Tibial artery (tissue), 4 donors: ENCODE data around the gene SCNN1A.

Experiments
- DNase-seq, 2 donors: peaks; one replicate each; pipeline ENCODE4 v3.0.0-alpha.2; 2019
- H3K27ac ChIP-seq, 2 donors: fragments of 200-600 bp; sonication (generic) in 1 of 2; 1 replicate in 1 of 2; 2 replicates in 1 of 2; pipeline ENCODE4 v1.5.1; 2018 to 2019; ENCODE audit warnings: mild to moderate bottlenecking in 1 of 2
- H3K27me3 ChIP-seq, 2 donors: fragments of 200-600 bp; sonication (generic) in 1 of 2; one replicate each; pipeline versions ENCODE4 v1.5.1 to v1.6.0; 2016 to 2019
- H3K36me3 ChIP-seq, 3 donors: fragments of 200-600 bp; sonication (generic) in 2 of 3; one replicate each; pipeline ENCODE4 v1.5.1; 2016 to 2019; ENCODE audit warnings: mild to moderate bottlenecking in 2 of 3
- H3K4me1 ChIP-seq, 4 donors: fragments of 200-600 bp; sonication (generic) in 2 of 4; 1 replicate in 3 of 4; 2 replicates in 1 of 4; pipeline ENCODE4 v1.5.1; 2016 to 2019
- H3K4me3 ChIP-seq, 2 donors: fragments of 200-600 bp; sonication (generic) in 1 of 2; 1 replicate in 1 of 2; 2 replicates in 1 of 2; pipeline ENCODE4 v1.5.1; 2018 to 2019; ENCODE audit warnings: mild to moderate bottlenecking in 2 of 2
- H3K9me3 ChIP-seq, 3 donors: fragments of 200-600 bp; sonication (generic) in 1 of 3; one replicate each; pipeline ENCODE4 v1.5.1; 2016 to 2019
- intact Hi-C: fragments of 100-400 bp; cut with DNase I; formaldehyde crosslinking; loops from one replicate; pipeline ENCODE4 v1.15.0; 2023; ENCODE audit warnings: low total_unique reads
- TF ChIP-seq, protein P1 (sequence below), 2 experiments: fragments of 200-600 bp in 1 of 2; fragments of 450-650 bp in 1 of 2; IDR thresholded peaks; one replicate each; pipeline ENCODE4 v1.5.1; 2017 to 2019; ENCODE audit warnings: antibody characterized with exemption in 2 of 2, mild to moderate bottlenecking in 1 of 2, moderate library complexity in 1 of 2

The SCNN1A gene

DNA sequence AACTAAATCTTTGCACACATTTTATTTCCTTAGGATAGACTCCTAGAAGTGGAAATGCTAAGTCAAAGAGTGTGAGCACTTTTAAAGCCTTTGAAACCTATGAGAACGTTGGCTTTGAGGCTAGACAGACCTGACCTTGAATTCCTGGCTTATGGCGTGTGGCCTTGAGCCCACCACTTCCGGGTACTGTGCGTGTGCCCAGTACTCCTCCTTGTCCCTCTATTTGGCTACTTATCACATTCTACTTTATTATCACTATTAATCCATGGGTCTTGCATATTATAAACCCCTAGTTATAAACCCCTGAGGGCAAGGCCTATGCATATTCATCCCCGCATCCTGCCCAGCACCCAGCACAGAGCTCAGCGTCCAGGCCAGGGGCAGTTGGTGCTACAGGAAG lies 43.4 kb upstream of the SCNN1A start:
- H3K4me3 ChIP-seq, result no peak overlapping the region
- H3K27ac ChIP-seq, result no peak overlapping the region
- intact Hi-C loops, result no loop called here
- peaks cover 0 to 16% (median 5%) of the 10 kb centered on the region in 4 donors for H3K4me1 ChIP-seq
- TF ChIP-seq, protein P1, sequence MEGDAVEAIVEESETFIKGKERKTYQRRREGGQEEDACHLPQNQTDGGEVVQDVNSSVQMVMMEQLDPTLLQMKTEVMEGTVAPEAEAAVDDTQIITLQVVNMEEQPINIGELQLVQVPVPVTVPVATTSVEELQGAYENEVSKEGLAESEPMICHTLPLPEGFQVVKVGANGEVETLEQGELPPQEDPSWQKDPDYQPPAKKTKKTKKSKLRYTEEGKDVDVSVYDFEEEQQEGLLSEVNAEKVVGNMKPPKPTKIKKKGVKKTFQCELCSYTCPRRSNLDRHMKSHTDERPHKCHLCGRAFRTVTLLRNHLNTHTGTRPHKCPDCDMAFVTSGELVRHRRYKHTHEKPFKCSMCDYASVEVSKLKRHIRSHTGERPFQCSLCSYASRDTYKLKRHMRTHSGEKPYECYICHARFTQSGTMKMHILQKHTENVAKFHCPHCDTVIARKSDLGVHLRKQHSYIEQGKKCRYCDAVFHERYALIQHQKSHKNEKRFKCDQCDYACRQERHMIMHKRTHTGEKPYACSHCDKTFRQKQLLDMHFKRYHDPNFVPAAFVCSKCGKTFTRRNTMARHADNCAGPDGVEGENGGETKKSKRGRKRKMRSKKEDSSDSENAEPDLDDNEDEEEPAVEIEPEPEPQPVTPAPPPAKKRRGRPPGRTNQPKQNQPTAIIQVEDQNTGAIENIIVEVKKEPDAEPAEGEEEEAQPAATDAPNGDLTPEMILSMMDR (IDR thresholded peaks at IDR 0.05), result no peak
- DNase-seq, result no peak
- H3K36me3 ChIP-seq, result no peaks in the 10 kb centered on the region
- H3K27me3 ChIP-seq, result no peaks in the 10 kb centered on the region
- H3K9me3 ChIP-seq, result no peaks in the 10 kb centered on the region

DNA sequence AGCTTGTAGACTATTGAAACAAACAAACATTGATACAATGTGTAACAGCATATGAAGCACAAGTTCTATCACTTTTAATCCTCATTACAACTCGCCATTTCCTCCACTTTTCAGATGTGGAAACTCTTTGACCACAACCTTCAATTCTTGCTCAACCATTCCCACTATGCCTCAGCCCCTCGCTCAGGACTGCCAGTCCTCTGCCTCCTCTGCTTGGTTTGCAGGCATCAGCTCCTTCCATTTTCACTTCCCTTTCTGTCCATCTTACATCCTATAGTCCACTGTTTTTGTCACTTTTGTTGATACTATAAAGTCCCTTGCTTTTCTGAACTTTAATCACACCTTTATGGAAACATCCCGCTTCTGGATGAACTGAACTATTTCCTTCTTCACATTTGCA lies 41.2 kb upstream of the SCNN1A start:
- H3K36me3 ChIP-seq, result no peaks in the 10 kb centered on the region
- intact Hi-C loops, result no loop called here
- H3K9me3 ChIP-seq, result no peaks in the 10 kb centered on the region
- H3K4me1 ChIP-seq, result peaks cover 0 to 14% (median 2%) of the 10 kb centered on the region in 4 donors
- H3K27me3 ChIP-seq, result no peaks in the 10 kb centered on the region
- no peak overlapping the region for H3K4me3 ChIP-seq
- TF ChIP-seq, protein P1 (IDR thresholded peaks at IDR 0.05), result no peak
- no peak overlapping the region for H3K27ac ChIP-seq
- peak in 1 of 2 donors; percentile 38 for DNase-seq

DNA sequence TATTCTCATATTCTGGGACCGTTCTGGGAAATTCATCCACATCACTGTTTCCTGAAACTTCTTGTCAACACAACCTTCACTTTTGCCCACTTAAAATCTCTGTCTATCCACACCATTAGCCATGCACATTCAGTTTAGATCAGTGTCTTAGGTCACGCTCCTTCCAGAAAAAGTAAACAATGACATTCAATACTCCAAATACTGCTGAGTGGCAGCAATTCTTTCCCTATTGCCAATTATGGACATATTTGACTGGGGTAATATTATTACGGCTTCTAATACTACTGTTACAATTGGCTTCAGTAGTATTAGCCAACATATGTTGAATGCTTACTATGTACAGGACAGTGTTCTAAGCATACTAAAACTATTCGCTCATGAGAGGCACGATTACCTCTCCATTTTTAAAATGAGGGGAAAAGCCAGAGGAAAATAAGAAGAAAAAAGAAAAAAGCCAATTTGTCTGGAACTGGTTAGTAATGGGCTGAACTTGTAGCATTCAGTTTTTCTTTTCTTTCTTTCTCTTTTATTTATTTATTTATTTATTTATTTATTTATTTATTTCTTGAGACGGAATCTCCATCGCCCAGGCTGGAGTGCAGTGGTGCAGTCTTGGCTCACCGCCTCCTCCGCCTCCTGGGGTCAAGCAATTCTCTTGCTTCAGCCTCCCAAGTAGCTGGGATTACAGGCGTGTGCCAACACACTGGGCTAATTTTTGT lies 32.0 kb upstream of the SCNN1A start:
- H3K4me3 ChIP-seq, result no peak overlapping the region
- H3K27me3 ChIP-seq, result no peaks in the 10 kb centered on the region
- no peaks in the 10 kb centered on the region for H3K36me3 ChIP-seq
- intact Hi-C loops, result no loop called here
- H3K27ac ChIP-seq, result no peak overlapping the region
- TF ChIP-seq, protein P1 (IDR thresholded peaks at IDR 0.05), result no peak
- H3K4me1 ChIP-seq, result no peaks in the 10 kb centered on the region
- DNase-seq, result no peak
- no peaks in the 10 kb centered on the region for H3K9me3 ChIP-seq

DNA sequence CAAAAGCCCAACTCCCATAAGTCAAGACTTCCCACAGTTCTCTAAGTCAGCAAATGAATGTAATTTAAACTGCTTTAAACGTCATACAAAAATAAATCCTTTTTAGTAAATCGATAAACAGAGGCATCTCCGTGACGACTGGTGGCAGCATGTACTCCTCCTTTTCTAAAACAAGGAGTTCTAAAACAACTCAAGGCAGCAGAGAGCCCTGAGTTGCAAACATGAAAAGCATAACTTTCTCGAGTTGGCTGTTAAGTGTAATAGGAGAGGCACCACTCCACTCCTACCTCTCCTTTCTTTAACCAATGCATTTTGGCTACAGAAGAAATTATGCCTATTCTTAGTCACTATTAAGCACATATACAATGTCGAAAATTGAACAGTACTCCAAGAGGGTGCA lies 30.6 kb upstream of the SCNN1A start:
- Histone ChIP-seq H3K4me3 (no peak overlapping the region), H3K27me3 (no peaks in the 10 kb centered on the region), H3K9me3 (no peaks in the 10 kb centered on the region), H3K4me1 (no peaks in the 10 kb centered on the region), H3K36me3 (no peaks in the 10 kb centered on the region), H3K27ac (no peak overlapping the region)
- no peak for DNase-seq
- intact Hi-C loops, result no loop called here
- TF ChIP-seq, protein P1 (IDR thresholded peaks at IDR 0.05), result no peak

DNA sequence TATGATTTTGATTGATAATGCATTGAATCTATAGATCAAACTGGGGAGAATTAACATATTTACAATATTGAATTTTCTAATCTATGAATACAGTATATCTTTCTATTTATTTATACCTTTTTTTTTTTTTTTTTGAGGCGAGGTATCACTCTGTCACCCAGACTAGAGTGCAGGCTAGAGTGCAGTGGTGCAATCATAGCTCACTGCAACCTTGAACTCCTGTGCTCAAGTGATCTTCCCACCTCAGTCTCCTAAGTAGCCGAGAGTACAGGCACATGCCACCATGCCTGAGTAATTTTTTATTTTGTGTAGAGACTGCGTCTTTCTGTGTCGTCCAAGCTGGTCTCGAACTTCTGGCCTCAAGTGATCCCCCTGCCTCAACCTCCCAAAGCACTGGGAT lies 29.0 kb upstream of the SCNN1A start:
- no peak for DNase-seq
- TF ChIP-seq, protein P1 (IDR thresholded peaks at IDR 0.05), result no peak
- Histone ChIP-seq H3K4me3 (no peak overlapping the region), H3K27ac (no peak overlapping the region), H3K4me1 (no peaks in the 10 kb centered on the region), H3K27me3 (no peaks in the 10 kb centered on the region), H3K9me3 (no peaks in the 10 kb centered on the region), H3K36me3 (no peaks in the 10 kb centered on the region)
- intact Hi-C loops, result no loop called here
